ENCODE data around the gene PPP6R1. TPM values are rescaled to one million over a fixed set of nuclear protein-coding genes. Genes with fewer than 3 reads are reported as not detected.

PPP6R1 gene
- total and polyA plus RNA-seq, 10 donors = 49.2 to 150 (median 129) TPM

GRCh38 chr19:55277494-55277893 lies 18.7 kb upstream of the PPP6R1 start:
- Histone ChIP-seq H3K27me3 (replicated peaks in 1 of 7) (peaks cover 0 to 2% (median 0%) of the 10 kb centered on the region in 7 donors), H3K36me3 (peaks cover 0 to 43% (median 29%) of the 10 kb centered on the region in 6 donors), H3K4me3 (no peak overlapping the region), H3K27ac (peak overlapping the region in 5 of 8 donors; percentile 50 to 85 (median 71)), H3K4me1 (peaks cover 17 to 72% (median 47%) of the 10 kb centered on the region in 6 donors), H3K9me3 (no peaks in the 10 kb centered on the region)
- DNase-seq = no peak
- intact Hi-C loops (cut with DNase I; ENCODE audit: low total_unique reads) = no loop called here
- 86 to 98% (median 95%) methylated on average over 6 to 17 of the region's 17 CpGs for WGBS, 5 donors
- no peak for TF ChIP-seq CTCF (IDR thresholded peaks at IDR 0.05 in 8 of 11, conservative IDR thresholded peaks at IDR 0.05 in 3 of 11)
- TF ChIP-seq POLR2A (IDR thresholded peaks at IDR 0.05) = no peak
- TF ChIP-seq POLR2AphosphoS5 (IDR thresholded peaks at IDR 0.05) = no peak

- intact Hi-C loops (cut with DNase I; ENCODE audit: low total_unique reads) = no loop called here
- peaks cover 0 to 49% (median 34%) of the 10 kb centered on the region in 6 donors for H3K36me3 ChIP-seq
Measured at GRCh38 chr19:55276720-55277430, 18.1 kb upstream of the PPP6R1 start.

GRCh38 chr19:55275851-55276719 lies 17.3 kb upstream of the PPP6R1 start:
- Histone ChIP-seq H3K36me3 (peaks cover 0 to 57% (median 39%) of the 10 kb centered on the region in 6 donors), H3K9me3 (no peaks in the 10 kb centered on the region), H3K4me1 (peaks cover 17 to 68% (median 47%) of the 10 kb centered on the region in 6 donors), H3K27ac (peak overlapping the region in 7 of 8 donors; percentile 9 to 85 (median 65)), H3K27me3 (replicated peaks in 1 of 7) (no peaks in the 10 kb centered on the region), H3K4me3 (peak overlapping the region in 1 of 8 donors; percentile 22)
- intact Hi-C loops (cut with DNase I; ENCODE audit: low total_unique reads) = no loop called here
- no peak for DNase-seq
- TF ChIP-seq CTCF (IDR thresholded peaks at IDR 0.05 in 8 of 11, conservative IDR thresholded peaks at IDR 0.05 in 3 of 11) (no peak), POLR2AphosphoS5 (IDR thresholded peaks at IDR 0.05) (no peak), POLR2A (IDR thresholded peaks at IDR 0.05) (no peak)
- WGBS, 5 donors = 56 to 65% (median 58%) methylated on average over 17 of the region's 17 CpGs

More at GRCh38 chr19:55276720-55277430, 18.1 kb upstream of the PPP6R1 start:
- Histone ChIP-seq H3K27ac (peak overlapping the region in 7 of 8 donors; percentile 9 to 85 (median 65)), H3K4me1 (peaks cover 17 to 72% (median 47%) of the 10 kb centered on the region in 6 donors), H3K4me3 (peak overlapping the region in 1 of 8 donors; percentile 22), H3K27me3 (replicated peaks in 1 of 7) (no peaks in the 10 kb centered on the region), H3K9me3 (no peaks in the 10 kb centered on the region)
- DNase-seq = no peak
- TF ChIP-seq POLR2AphosphoS5 (IDR thresholded peaks at IDR 0.05) = peak in 2 of 3 donors; percentile 17 to 22
- no peak for TF ChIP-seq POLR2A (IDR thresholded peaks at IDR 0.05)
- WGBS, 5 donors = 70 to 80% (median 75%) methylated on average over 13 to 15 of the region's 15 CpGs

- Histone ChIP-seq H3K27me3 (replicated peaks in 1 of 7) (no peaks in the 10 kb centered on the region), H3K4me3 (no peak overlapping the region), H3K4me1 (peaks cover 8 to 49% (median 34%) of the 10 kb centered on the region in 6 donors), H3K27ac (no peak overlapping the region), H3K9me3 (no peaks in the 10 kb centered on the region), H3K36me3 (peaks cover 0 to 74% (median 39%) of the 10 kb centered on the region in 6 donors)
- intact Hi-C loops (cut with DNase I; ENCODE audit: low total_unique reads) = no loop called here
- 93 to 98% (median 96%) methylated on average over 26 to 36 of the region's 36 CpGs for WGBS, 5 donors
- DNase-seq = no peak
- no peak for TF ChIP-seq POLR2A (IDR thresholded peaks at IDR 0.05)
- no peak for TF ChIP-seq CTCF (IDR thresholded peaks at IDR 0.05 in 8 of 11, conservative IDR thresholded peaks at IDR 0.05 in 3 of 11)
- TF ChIP-seq POLR2AphosphoS5 (IDR thresholded peaks at IDR 0.05) = no peak
Measured at GRCh38 chr19:55273978-55274707, 15.3 kb upstream of the PPP6R1 start.

Measured in spleen (tissue), 11 donors.